HG03378 (cell line): Measurements from ENCODE around the gene NUDT3.
A peak's percentile ranks its signal among the peaks of the same experiment; 100 is the strongest.
"Not testable (repeated sequence)": the region's sequence is repeated elsewhere in the genome, so short reads cannot be mapped to it uniquely, and the experiment has no call there.

Experiments used
- ATAC-seq: cut with Tn5 transposase; IDR thresholded peaks from one replicate; pipeline ENCODE4 v1.9.1; 2021; ENCODE audit warnings: mild to moderate bottlenecking, moderate library complexity; ENCODE audit not compliant: unreplicated experiment

NUDT3 gene

DNA sequence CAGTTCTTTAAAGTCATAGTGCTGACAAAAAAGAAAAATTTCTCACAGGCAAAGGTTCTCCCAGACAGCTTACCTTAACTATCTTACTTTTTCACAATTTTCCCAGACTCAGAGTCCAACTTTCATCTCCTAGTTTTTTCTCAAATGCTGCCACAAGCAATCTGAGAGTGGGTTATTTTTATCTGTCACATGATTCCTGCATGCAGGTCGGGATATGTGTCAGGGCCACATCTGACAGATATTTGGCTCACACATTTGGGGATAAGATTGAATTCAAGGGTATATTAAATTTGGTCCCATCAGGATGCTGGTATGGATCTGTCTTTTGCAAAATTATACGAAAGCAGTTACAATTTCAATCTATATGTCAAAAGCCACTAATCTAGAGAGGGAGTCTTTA lies 93.5 kb downstream of the NUDT3 start:
- ATAC-seq, result no peak

DNA sequence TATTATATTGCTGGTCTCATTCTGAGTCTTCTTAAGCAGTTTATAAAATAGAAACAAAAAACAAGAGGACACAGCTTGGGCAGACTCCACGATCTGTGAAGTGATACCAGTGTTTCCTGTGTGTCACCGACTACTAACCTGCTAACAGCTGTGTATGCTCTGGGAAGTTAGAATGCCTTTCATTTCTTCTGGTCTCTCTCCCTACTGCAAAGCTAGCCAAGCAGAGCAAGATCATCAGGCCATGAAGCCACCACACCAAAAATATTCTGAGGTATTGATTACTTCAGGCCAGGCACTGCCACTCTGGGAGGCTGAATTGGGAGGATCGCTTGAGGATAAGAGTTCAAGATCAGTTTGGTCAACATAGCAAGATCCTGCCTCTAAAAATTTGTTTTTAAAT lies 96.7 kb downstream of the NUDT3 start:
- ATAC-seq, result peak; percentile 80

DNA sequence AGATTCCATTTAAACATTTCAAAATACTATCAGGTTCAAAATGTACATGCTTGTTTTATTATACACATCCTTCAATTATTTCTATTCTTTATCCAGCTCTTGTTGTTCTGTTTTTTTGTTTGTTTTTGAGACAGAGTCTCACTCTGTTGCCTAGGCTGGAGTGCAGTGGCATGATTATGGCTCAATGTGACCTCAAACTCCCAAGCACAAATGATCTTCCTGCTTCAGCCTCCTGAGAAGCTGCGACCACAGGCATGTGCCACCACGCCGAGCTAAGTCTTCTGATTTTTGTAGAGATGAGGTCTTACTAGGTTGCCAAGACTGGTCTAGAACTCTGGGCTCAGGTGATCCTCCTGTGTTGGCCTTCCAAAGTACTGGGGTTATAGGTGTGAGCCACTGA lies 99.5 kb downstream of the NUDT3 start:
- ATAC-seq, result no peak

DNA sequence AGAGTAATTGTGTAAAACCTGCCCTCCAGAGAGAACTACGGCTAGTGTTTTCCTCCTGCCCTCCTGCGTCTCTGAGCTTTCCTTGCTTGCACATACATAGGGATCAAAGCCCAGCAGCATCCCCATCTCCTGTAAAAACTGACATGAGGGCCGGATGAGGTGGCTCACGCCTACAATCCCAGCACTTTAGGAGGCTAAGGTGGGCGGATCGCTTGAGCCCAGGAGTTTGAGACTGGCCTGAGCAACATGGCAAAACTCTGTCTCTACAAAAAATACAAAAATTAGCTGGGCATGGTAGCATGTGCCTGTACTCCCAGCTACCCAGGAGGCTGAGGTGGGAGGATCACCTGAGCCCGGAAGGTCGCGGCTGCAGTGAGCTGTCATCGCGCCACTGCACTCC lies 103.3 kb downstream of the NUDT3 start:
- ATAC-seq, result no peak

DNA sequence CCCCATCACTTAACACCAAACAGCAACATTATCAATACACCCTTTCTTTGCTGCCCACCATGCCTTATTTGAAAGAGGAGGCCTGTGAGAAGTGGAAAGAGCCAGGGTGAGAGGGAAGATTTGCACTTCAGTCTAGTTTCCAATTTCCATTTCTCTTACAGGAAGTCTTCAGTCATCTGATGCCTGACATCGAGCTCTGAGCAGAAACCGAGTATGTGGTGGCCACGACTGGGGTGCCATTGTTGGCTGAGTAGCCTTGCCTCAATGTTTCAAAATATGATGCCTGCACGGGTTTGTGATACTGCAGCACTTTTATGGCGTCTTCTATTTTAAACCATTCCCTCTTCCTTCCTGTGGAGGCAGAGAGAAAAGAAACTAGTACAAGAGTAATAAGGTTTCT lies 103.9 kb downstream of the NUDT3 start:
- no peak for ATAC-seq

DNA sequence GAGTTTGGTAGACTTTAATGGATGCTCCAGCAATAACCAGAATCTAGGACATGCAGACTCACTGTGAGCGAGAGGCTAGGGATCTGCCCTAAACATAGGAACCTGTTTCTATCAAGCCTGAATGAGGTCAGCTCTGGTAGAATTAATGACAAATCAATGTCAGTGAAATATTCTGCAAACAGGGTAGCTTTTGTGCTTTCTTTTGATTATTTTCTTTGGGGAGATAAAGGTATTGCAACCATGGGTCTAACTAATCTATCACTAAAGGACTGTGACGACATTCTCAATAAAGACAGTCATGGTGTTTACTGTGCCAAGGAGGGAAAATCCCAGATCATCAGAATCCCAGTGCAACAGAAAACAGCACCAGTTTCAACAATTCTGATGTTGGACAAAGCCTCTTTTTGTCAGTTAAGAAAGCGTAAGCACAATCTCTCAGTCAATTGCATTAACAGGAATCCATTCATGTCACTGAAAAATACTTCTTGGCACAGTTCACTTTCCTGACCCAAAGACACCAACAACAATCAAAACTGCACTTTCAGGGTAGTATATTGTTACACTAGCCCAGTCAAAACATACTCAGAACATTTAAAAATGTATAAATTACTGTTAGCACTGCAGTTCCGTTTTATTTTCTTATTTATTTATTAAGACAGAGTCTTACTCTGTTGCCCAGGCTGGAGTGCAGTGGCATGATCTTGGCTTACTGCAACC lies 106.9 kb downstream of the NUDT3 start:
- ATAC-seq, result no peak

DNA sequence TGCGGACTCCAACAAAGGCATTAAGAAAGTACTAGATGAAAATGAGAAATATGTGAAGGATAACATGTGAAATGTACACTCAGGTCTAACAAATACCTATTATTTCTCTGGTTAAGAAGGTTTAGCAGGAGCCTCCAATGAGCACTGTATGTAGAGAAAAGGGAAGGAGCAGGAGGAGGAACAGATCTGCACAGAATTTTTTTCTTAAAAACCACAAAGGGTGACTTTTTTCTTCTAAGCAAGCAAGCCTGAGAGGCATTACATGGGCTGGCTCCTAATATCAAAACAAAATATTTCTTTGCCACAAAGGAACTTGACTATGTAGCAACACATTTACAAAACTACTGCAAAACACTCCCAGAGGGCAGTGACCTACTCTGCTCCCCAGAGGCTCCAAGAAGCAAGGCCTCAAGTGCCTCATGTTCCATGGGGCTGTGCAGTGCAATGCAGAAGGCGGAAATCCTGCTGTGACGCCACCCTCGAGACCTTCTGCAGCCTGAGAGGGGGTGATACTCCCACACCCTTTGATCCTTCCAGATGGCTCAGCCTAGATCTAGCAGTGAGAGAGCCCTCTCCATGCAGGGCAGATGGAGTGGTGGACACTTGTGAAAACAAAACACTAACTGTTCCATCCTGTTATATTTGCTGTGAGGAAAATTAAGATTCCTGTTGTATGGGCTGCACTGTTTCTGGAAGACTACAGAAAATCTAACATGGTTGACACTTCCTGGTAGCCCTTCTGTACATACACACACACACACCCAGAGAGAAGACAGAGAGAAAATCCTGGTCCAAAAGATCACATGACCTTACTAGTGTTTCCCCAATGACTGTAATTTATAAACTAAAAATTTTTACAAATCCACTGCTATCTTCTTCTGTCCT lies 107.7 kb downstream of the NUDT3 start:
- no peak for ATAC-seq

DNA sequence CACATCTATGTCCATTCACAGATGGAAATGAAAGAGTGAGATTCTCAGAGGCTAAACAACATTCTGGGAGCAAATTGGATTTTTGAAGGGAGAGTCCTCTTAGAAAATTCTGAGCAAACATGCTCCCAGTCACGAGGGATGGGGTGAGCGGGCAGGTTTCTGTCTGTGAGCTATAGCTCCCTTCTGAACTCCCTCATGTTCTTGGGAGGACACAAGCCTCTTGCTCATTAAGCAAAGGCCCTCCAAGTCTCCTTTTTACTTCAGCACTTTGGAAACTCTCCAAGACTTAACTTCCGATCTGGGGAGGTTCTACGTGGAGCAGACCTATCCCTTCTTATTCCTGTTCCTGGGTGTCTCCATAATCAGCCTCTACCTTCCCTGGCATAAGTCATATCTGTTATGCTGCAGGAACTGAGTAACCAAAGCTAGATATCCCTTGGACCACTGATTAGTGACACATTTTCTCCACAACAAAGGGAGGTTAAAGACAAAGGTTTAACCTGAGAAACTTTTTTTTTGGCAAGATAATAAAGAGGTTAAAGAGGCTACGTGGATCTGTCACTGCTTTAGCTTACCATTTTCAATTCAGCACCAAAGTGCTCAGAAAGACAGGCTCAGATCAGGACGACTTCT lies 110.7 kb downstream of the NUDT3 start:
- ATAC-seq, result no peak

DNA sequence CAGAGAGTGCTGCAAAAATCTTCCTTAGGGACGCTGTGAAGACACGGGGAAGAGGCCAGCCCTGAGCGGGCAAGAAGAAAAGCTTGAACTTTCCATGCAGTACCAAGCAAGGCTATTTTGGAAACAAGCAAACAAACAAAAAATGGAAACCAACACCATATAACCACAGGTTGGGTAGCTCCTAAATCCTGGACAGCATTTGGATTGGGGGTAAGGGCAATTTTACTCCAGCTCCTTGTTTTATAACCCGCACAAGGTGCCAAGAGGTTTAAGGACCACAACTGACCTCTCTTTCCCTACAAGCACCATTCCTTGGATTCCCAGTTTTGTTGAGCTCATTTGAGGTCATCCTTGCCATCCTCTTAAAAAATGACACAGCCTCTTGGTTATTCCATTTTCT lies 112.3 kb downstream of the NUDT3 start:
- ATAC-seq, result no peak

DNA sequence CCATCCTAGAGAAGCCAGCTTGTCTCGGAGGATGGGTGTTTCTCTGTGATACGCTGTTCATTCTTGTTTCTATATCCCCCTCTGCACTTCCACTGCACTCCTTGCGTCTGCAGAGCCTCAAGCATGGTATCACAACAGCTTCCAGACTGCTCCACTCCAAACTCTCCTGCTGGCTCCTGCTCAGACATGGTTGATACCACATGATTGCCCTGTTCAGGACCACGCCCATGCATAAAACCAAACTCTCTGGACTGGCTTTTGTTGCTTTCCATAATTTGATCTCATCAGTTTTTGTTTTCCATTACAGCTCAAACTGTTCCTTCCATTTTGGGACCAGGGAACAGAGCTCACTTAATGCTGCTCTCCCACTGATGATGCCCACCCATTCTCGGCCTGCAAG lies 113.6 kb downstream of the NUDT3 start:
- no peak for ATAC-seq

DNA sequence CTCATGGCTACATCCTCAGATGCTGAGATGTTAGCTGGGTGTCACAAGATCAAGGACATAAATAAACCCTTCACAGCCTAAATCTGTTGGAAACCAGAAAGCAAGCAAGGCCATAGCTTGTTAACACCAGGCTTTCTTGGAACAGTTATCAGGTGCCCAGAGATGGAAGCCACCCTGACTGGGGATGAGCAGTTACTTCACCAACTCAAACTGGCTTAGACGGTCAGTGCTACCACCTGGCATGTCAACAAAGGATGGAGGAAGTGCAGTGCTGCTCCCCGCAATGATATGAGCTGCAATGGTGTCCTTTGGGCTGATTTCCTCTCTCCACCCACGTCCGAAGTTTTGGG lies 114.7 kb downstream of the NUDT3 start:
- no peak for ATAC-seq

DNA sequence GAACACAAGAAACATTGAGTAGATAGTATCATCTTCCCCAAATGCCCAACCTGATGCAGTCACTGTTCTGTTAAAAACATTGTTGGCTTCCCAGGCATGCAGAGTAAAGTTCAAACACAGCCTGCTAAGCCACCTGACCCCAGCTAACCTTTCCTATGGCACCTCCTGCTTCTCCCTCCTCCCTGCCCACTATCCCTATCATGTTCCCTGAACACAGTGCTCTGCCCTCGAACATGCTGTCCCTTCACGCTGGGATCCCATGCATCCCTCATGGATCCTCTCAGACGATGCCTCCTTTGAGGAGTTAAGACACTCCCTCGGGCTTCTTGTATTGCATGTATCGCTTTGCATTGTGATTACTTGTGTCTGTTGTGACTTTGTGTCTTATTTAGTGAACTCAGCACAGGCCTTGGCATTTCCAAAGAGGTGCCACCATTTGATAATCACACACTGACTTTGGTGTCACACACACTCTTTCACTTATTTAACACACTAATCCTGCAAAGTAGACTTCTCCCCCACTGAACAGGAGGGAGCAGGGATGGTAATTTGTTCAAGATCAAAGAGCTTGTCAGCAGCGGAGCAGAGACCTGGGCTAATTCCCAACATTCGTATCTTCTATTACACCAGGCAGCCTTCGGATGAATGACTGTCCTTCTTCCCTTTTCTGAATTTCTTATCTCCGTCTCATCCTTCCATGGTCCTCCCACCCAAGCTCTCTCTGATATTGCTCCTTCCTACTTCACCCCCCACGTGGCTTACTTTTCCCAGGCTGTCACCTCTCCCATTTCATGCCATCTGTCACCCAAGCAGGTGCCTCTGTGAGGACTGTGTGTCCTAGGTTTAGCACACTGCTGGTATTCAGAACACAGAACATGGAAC lies 115.3 kb downstream of the NUDT3 start:
- ATAC-seq, result no peak

DNA sequence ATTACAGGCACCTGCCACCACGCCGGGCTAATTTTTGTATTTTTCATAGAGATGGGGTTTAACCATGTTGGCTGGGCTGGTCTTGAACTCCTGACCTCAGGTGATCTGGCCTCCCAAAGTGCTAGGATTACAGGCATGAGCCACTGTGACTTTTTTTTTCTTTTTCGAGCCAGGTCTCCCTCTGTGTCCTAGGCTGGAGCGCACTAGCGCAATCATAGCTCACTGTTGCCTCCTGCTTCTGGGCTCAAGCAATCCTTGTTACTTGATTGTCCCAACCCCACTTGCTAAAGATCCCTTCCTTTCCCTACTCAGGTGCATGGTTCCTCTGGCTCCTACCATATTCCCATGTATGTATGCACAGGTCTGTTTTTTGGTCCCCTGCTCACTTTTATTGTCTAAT lies 116.3 kb downstream of the NUDT3 start:
- ATAC-seq, result no peak

DNA sequence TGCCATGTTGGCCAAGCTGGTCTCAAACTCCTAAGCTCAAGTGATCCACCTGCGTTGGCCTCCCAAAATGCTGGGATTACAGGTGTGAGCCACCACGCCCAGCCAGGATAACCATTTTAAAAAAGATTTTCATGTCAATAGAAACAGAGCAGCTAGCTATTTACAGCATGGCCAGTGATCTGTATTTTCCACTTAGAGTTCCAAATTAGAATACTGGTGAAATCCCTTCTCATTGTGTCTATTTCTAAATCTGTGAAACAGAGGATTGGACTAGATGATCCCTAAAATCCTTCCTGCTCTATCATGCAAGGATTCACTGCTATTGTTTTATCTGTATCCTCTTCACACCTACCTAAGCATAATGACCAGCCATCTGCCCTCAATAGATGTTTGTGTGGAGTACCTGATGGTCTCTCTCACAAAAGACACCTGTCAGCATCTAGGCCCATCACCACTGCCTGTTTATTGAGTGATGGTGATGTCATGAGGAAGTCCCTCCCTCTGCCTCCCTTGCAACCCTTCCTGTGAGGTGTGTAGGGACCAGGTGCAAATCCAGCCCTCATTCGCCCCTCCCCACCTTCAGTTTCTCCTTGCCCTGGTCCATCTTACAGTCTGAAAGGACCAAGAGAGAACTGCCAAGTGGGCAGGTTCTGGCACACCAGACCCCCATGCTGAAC lies 117.2 kb downstream of the NUDT3 start:
- no peak for ATAC-seq

DNA sequence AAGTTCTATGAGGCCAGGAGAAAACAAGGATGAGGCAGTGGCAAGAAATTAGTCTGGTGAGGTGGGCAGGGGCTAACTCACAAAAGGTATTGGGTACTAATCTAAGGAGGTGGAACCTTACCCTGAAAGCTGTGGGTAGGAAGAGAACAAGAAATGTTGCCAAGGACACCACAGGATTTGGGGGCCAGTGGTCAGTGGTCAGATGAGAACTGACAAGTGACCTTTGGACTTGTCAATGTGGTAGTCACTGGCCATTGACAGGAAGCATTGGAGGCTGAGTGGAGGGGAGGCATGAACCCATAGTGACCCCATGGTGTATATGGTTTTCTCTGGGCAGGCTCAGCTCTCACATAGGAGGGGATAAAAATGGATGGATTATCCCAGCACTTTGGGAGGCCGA lies 118.3 kb downstream of the NUDT3 start:
- ATAC-seq, result no peak

DNA sequence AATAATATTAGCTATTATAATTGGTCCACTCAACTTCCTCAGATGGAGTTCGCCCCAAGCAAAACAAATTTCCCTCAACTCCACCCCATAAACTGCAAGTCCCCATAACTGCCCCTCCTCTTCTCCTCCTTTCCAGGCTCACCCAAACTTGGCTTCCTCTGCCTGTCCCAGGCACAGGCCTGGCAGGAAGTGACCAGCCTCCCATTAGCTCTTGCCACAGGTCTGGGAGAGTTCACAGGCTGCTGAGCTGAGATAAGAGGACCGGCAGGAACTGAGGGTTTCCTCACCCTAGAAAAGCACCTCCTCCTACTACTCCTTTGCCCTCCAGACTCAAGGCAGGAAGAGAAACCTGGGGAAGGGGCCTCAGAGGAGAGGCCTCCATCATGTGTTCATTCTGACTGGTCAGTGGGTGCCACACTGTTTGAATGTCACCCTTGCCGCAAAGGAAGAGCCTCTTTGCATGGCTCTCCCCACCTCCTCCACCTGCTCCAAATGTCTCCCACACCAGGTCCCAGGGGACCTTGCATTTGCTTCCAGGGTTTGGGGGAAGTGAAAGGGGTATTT lies 119.1 kb downstream of the NUDT3 start:
- ATAC-seq, result no peak

DNA sequence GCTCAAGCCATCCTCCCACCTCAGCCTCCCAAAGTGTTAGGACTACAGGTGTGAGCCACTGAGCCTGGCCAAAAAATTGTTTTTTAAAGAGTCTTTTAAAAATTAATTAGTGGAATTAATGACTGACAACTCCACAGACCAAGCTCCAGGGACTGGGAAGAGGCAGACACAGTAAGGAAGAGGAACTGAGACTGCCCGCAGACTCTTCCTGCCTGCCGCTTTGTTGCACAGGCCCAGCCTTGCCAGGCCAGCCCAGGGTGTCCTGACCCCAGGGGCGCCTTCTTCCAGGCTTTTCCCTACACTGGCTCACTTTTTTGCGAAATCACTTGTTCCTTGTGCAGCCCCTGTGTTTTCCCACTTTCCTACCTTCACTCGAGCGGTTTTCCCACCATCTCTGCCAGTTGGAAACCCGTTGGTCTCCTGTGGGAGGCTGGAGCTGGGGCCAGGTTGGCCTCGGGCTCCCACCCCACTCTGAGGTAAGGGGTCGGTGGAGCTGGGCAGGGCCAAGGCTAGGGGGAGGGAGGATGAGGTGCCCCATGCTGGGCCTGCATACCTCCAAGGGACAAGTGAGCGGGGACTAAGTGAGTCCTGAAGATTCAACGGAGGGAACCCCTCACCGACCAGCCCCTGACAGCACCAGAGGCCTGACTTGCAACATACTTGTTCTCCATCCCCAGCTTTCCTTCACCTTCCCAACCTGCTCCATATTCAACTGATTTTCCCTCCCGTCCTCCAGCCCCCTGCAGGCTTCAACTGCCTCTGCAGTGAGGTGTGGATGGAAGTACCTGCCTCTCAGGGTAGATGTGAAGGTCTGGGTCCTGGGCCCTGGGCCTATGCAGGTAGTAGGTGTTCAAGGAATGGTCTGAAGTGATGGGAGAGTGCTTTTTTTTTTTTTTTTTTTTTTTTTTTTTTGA lies 120.2 kb downstream of the NUDT3 start:
- no peak for ATAC-seq

DNA sequence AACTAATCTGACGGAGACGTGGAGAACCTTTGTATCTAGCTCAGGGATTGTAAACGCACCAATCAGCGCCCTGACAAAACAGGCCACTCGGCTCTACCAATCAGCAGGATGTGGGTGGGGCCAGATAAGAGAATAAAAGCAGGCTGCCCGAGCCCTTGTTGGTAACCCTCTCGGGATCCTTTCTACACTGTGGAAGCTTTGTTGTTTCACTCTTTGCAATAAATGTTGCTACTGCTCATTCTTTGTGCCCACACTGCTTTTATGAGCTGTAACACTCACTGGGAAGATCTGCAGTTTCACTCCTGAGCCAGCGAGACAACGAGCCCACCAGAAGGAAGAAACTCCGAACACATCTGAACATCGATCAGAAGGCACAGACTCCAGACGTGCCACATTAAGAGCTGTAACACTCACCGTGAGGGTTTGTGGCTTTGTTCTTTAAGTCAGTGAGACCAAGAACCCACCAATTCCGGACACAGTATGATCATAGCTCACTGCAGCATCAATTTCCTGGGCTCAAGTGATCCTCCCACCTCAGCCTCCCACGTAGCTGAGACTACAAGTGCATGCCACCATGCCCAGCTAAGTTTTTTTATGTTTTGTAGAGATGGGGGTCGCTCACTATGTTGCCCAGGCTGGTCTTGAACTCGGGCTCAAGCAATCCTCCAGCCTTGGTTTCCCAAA lies 122.7 kb downstream of the NUDT3 start:
- ATAC-seq, result not testable (repeated sequence)

DNA sequence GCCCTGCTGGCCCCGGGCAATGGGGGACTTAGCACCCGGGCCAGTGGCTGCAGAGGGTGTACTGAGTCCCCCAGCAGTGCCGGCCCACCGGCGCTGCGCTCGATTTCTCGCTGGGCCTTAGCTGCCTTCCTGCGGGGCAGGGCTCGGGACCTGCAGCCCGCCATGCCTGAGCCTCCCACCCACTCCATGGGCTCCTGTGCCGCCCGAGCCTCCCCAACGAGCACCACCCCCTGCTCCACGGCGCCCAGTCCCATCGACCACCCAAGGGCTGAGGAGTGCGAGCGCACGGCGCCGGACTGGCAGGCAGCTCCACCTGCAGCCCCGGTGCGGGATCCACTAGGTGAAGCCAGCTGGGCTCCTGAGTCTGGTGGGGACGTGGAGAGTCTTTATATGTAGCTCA lies 123.3 kb downstream of the NUDT3 start:
- not testable (repeated sequence) for ATAC-seq
